ENCODE data around the gene TBPL2.
A peak's percentile ranks its signal among the peaks of the same experiment; 100 is the strongest.
"Not testable (repeated sequence)": the region's sequence is repeated elsewhere in the genome, so short reads cannot be mapped to it uniquely, and the experiment has no call there.

TBPL2 gene

GRCh38 chr14:55441286-55441685, 870 bp upstream of the TBPL2 start:
- no peak for DNase-seq (ENCODE audit: low read depth)

- DNase-seq (ENCODE audit: low read depth), result no peak
These were observed 2.2 kb downstream of the TBPL2 start for GRCh38 chr14:55438066-55438683.

GRCh38 chr14:55436931-55437330, 3.5 kb downstream of the TBPL2 start:
- DNase-seq (ENCODE audit: low read depth), result no peak

GRCh38 chr14:55436519-55436918, 3.9 kb downstream of the TBPL2 start:
- no peak for DNase-seq (ENCODE audit: low read depth)

- DNase-seq (ENCODE audit: low read depth), result no peak
These were observed 5.6 kb downstream of the TBPL2 start for GRCh38 chr14:55434805-55435174.

- DNase-seq (ENCODE audit: low read depth), result no peak
These were observed 6.3 kb downstream of the TBPL2 start for GRCh38 chr14:55433880-55434804.

GRCh38 chr14:55432628-55433027, 7.8 kb downstream of the TBPL2 start:
- DNase-seq (ENCODE audit: low read depth), result no peak

- peak; percentile 26 for DNase-seq (ENCODE audit: low read depth)
These were observed 10.3 kb downstream of the TBPL2 start for GRCh38 chr14:55430024-55430690.

GRCh38 chr14:55427439-55427838, 13.0 kb downstream of the TBPL2 start:
- DNase-seq (ENCODE audit: low read depth), result no peak

- no peak for DNase-seq (ENCODE audit: low read depth)
These were observed 13.5 kb downstream of the TBPL2 start for GRCh38 chr14:55426891-55427290.

GRCh38 chr14:55425091-55425490, 15.3 kb downstream of the TBPL2 start:
- DNase-seq (ENCODE audit: low read depth), result no peak

GRCh38 chr14:55423969-55424368, 16.4 kb downstream of the TBPL2 start:
- no peak for DNase-seq (ENCODE audit: low read depth)

GRCh38 chr14:55422338-55422737, 18.1 kb downstream of the TBPL2 start:
- not testable (repeated sequence) for DNase-seq (ENCODE audit: low read depth)

- DNase-seq (ENCODE audit: low read depth), result no peak
These were observed 20.8 kb downstream of the TBPL2 start for GRCh38 chr14:55419663-55420062.

GRCh38 chr14:55418411-55418810, 22.0 kb downstream of the TBPL2 start:
- DNase-seq (ENCODE audit: low read depth), result no peak

GRCh38 chr14:55417955-55418354, 22.5 kb downstream of the TBPL2 start:
- no peak for DNase-seq (ENCODE audit: low read depth)

GRCh38 chr14:55416866-55417265, 23.6 kb downstream of the TBPL2 start:
- no peak for DNase-seq (ENCODE audit: low read depth)

- no peak for DNase-seq (ENCODE audit: low read depth)
These were observed 25.9 kb downstream of the TBPL2 start for GRCh38 chr14:55414551-55414950.

GRCh38 chr14:55412676-55413075, 27.7 kb downstream of the TBPL2 start:
- DNase-seq (ENCODE audit: low read depth), result no peak

- DNase-seq (ENCODE audit: low read depth), result peak; percentile 68
These were observed 28.7 kb downstream of the TBPL2 start, which contains the start of gene ATG14 for GRCh38 chr14:55411426-55412389. Gene ATG14, minus strand, starts transcription at chr14:55411830. Its CDS starts 8 bp downstream, at chr14:55411822.

GRCh38 chr14:55410876-55411275, 29.5 kb downstream of the TBPL2 start:
- DNase-seq (ENCODE audit: low read depth), result no peak
